SIG-M5 treated with dmso at 0.1 percent for 504 hours (cell line): ENCODE data around the gene DCPS.
A peak's percentile ranks its signal among the peaks of the same experiment; 100 is the strongest.
"Not testable (repeated sequence)": the region's sequence is repeated elsewhere in the genome, so short reads cannot be mapped to it uniquely, and the experiment has no call there.

Experiments used
- DNase-seq: peaks from one replicate; lab custom pipeline; 2025; ENCODE audit not compliant: unreplicated experiment; lab: John Stamatoyannopoulos, UW

DCPS gene

GRCh38 chr11:126303623-126304456, at the start of gene DCPS:
DCPS (plus strand) TSS chr11:126304060; CDS start chr11:126304081, 21 bp downstream.
- DNase-seq, result peak; percentile 84

DNA sequence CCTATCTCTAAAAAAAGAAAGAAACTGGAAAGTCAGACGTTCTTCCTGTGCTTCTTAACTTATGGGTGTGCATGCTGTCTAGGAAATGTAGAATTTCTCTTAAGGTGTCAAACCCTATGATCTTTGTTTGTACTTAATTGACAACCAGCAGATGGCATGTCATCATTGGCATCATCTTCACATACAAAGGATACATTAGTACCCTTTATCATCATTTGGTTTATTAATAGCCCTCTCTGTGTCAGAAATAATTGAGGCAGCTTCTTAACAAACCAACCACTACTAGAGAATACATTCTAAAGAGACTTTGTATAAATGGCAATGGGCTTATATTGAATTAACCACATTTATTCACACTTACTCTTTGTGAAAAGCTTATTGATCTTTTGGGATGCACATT, 49.0 kb upstream of the DCPS start:
- DNase-seq, result no peak

DNA sequence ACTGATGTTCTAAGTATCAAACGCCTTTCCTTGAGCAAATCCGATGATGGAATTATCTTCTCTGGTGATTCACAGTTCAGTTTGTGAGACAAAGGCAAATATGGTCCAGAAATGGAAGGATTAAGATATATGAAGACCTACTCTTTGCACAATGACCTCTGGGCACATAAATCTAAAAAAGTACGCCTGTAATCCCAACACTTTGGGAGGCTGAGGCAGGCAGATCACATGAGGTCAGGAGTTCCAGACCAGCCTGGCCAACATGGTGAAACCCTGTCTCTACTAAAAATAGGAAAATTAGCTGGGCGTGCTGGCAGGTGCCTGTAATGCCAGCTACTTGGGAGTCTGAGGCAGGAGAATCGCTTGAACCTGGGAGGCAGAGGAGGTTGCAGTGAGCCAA, 48.4 kb upstream of the DCPS start:
- DNase-seq, result not testable (repeated sequence)

GRCh38 chr11:126256216-126256615, 47.6 kb upstream of the DCPS start:
- DNase-seq, result no peak

GRCh38 chr11:126257144-126257543, 46.7 kb upstream of the DCPS start:
- DNase-seq, result no peak

GRCh38 chr11:126257764-126258163, 46.1 kb upstream of the DCPS start:
- no peak for DNase-seq

DNA sequence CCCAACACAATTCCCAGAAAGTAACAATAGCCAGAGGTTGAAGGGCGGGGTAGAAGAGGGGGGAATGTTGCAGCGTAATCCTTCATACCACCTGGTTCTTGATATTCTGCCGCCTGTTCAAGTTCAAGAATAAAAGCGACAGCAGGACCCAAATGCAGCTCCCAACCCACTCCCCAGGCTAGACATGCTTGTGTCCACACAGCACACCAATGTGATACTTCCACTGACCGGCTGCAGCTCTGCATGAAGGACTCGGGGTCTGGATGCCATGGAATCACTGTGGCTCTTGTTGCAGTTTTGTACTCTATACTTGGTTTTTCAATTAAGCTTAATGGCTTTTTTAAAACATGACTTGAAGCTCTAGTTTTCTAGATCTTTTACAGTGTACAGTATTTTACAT, 41.6 kb upstream of the DCPS start:
- DNase-seq, result no peak

DNA sequence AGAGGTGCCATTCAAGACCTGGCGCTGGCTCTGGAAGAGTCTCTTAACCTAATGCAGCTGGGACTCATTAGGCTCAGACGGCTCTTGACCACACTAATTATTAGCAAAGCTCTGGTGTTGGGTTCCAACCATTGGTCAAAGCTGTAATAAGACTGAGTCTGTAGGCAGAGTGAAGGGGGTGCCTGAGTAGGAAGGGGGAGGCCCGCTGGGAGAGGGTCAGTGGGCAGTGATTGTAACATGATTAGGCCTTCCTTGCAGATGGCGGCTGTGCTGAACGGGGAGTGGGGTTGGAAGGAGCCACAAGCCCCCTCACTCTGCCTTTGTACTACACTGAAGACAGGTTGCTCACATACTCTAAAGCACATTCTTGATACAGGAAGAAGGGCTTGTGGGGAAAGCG, 40.4 kb upstream of the DCPS start:
- DNase-seq, result no peak

- no peak for DNase-seq
Measured at GRCh38 chr11:126265811-126266210, 38.0 kb upstream of the DCPS start.

DNA sequence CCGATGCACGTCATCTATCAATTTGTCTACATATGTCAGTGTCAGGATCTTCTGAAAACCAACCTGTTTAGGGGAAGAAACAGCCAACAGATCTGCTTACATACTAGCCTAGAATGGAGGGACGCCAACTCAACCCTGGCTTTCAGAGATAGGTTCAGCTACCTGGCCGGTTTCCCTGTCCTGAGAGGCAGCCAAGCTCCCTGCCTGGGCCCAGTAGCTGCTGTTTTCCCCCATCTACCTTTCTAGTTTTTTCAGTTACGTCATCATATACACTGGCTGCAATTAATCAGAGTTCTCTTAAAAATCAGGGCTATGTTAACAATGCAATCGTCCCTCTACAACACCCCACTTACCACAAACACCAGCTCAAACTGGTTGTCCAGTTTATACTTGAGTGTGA, 36.2 kb upstream of the DCPS start:
- DNase-seq, result no peak

- no peak for DNase-seq
Measured at GRCh38 chr11:126268361-126268707, 35.5 kb upstream of the DCPS start.

DNA sequence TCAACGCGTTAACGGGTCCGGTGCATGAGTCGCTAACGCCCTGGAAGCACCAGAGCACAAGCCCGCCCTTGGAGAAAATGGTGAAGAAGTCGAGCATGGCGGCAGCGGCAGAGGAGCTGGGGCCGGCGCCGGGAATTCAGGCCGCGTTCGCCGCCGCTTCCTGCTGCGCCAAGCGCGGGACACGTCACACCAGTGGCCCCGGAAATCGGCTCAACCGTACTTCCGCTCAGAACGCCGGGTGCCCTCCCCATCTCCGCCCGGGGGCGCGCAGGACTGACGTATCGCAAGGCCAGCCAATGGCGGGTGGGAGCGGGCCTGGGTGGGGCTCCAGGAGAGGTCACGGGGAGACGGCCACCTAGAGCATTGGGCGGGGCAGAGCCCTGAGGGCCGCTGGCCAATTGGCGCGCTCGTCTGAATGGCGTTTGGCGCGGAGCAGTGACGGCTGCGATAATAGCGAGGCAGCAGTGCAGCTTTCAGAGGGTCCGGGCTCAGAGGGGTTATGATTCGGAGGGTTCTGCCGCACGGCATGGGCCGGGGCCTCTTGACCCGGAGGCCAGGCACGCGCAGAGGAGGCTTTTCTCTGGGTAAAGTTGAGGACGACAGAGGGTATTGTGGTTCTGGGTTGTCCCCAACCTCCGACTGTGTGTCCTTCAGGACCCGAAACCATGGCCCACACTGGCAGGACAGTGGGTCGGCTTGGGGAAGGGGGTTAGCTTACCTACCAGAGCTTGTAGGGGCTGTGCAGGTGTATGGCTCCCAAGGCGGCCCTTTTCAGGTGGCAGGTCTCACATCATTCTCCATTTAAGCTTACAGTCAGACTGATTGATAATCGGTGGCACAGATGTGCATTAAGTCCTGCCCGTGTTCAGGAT, 34.9 kb upstream of the DCPS start, which contains the start of the genes FOXRED1 and SRPRA:
Gene FOXRED1, plus strand, starts transcription at position 447 of the 872 bp plus-strand sequence. Its CDS starts 53 bp downstream, at position 500.
Gene SRPRA, minus strand, starts transcription at position 188 of the 872 bp plus-strand sequence. Its CDS starts 91 bp downstream, at position 97.
- DNase-seq, result peak; percentile 96

DNA sequence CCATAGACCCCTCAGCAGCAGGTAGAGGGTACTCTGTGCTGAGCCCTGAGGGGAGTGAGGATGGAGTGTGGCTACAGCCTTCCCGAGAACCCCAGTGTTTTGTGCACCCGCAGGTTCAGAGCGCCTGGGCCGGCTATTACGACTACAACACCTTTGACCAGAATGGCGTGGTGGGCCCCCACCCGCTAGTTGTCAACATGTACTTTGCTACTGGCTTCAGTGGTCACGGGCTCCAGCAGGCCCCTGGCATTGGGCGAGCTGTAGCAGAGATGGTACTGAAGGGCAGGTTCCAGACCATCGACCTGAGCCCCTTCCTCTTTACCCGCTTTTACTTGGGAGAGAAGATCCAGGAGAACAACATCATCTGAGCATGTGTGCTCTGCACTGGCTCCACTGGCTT, 26.5 kb upstream of the DCPS start:
- DNase-seq, result no peak

DNA sequence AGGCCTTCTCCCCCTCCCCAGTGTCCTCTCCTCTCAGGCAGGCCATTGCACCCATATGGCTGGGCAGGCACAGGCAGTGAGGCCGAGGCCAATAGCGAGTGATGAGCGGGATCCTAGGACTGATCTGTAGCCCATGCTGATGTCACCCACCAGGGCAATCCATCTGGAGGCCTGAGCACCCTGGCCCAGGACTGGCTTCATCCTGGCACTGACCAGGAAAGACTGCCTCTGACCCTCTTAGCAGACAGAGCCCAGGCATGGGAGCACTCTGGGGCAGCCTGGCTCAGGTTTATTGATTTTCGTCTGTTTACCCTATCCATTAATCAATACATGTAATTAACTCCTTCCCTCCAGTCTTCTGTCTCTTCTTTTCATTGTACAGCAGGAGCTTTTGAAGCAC, 26.1 kb upstream of the DCPS start:
- DNase-seq, result no peak

GRCh38 chr11:126279191-126279590, 24.7 kb upstream of the DCPS start:
- DNase-seq, result no peak

- DNase-seq, result peak; percentile 7
Measured at GRCh38 chr11:126280595-126280994, 23.3 kb upstream of the DCPS start.

DNA sequence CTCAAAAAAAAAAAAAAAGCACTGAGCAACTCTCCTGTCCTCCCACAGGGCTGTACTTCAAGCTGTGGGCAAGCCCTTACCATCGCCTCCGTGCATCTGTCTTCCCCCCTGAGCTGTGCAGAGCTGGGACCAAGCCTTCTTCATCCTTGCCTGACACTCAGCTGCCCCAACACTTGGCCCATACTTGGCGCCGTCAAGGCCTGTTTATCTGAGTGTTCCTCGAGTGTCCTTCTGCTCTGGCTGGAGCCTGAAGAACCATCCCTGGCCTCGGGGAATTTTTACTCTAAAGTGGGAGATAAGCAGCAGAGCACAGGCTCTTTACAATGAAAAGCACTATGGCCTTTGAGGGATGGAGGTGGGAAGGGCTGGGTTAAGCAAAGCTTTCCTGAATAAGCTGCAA, 22.6 kb upstream of the DCPS start:
- DNase-seq, result no peak

DNA sequence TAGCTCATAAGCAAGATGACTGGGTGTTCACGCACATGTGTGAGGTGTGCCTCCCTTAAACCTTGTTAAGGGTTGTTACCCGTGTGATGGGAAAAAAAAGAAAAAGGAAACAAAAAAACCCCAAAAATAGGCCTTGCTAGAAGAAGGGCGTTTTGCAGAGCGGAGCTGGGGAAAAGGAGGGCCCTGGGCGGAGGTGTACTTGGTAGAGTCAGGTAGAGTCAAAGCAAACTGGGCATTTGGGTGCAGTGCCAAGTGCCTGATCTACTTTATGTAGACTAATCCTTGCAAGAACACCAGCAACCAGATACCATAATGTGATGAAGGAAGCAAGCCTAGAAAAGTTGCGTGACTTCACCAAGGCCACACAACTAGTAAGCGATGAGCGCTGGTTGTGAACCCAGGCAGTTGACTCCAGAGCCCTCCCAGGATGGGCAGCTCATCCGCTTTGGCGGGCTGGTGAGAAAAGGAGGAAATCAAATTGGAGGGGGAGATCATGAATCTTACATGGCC, 22.1 kb upstream of the DCPS start:
- no peak for DNase-seq

GRCh38 chr11:126282361-126282735, 21.5 kb upstream of the DCPS start:
- no peak for DNase-seq

DNA sequence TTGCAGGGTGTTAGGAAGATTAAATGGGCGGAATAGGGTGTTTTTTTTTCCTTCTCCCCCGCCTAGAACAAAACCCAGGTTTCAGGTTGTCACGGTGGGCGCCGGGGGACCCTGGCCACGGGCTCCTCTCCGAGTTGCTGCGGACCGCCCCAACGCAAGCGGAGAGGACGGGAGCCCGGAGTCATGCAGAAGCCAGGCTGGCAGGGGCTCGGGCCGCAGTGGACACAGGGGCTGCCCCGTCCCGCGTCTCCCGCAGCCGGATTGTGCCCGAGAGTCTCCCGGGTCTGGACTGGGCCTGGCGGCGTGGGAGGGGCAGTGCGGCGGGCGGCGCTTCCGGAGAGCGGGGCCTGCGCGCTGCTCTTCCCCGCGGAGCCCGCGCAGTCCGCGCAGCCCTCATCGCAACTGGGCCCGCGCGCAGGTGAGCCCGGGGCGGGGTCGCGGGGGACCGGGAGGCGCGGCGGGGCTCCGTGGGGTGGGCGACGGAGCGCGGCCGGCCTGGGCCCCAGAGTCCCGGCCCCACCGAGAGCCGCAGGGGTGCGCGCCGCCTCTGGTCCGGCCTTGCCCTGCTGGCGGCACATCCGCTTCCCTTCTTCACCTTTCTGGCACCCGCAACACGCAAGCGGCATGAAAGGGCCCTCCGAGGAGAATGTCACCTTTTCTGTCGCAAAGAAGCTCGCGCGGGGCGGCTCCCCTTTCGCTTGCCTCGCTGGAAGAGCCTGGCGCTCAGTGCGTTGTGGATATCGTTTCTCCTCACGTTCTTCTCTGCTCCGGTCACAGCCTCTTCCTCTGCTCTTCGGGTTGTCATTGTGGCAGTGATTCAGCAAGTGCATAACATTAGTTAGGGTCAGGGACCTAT, 20.9 kb upstream of the DCPS start, which contains the start of gene TIRAP:
Gene TIRAP, plus strand, starts transcription at position 358 of the 856 bp plus-strand sequence. CDS start 7,802 bp downstream, outside the sequence.
- DNase-seq, result peak; percentile 55

DNA sequence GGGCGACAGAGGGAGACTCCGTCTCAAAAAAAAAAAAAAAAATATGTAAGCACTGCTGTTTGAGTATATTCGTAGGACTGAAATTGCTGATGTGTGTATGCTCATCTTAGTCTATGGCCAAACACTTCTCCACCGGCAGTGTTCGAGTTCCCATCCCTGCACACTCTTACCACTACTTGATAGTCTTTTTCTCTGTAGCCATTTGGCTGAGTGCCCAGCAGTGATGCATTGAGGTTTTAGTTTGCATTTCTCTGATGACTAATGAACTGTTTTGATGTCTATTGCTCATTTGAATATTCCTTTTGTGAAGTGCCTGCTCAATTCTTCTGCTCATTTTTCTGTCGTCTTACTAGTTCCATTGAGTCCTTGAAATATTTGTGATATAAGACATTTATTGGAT, 19.0 kb upstream of the DCPS start:
- DNase-seq, result peak; percentile 40
